GM19043 (cell line): ENCODE data around the gene ATPAF1.
"Not testable (repeated sequence)": the region's sequence is repeated elsewhere in the genome, so short reads cannot be mapped to it uniquely, and the experiment has no call there.

Experiments used
- ATAC-seq: cut with Tn5 transposase; IDR thresholded peaks from one replicate; pipeline ENCODE4 v1.9.1; 2021; ENCODE audit warnings: low read depth; ENCODE audit not compliant: unreplicated experiment

Gene ATPAF1

GRCh38 chr1:46651152-46651551 lies 17.0 kb downstream of the ATPAF1 start:
- ATAC-seq: not testable (repeated sequence)

DNA sequence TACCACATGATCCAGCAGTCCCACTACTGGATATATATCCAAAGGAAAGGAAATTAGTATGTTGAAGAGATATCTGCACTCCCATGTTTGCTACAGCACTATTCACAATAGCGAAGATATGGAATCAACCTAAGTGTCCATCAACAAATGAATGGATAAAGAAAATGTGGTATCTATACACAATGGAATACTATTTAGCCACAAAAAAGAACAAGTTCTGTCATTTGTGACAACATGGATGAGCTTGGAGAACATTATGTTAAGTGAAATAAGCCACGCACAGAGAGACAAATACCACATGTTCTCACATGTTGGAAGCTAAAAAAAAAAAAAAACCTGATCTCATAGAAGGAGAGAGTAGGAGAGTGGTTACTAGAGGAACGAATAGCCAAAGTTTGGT lies 17.7 kb downstream of the ATPAF1 start:
- ATAC-seq: no peak

GRCh38 chr1:46649764-46650163 lies 18.4 kb downstream of the ATPAF1 start:
- no peak for ATAC-seq

- no peak for ATAC-seq
These were observed 20.6 kb downstream of the ATPAF1 start for GRCh38 chr1:46647611-46648010.

GRCh38 chr1:46646844-46647243 lies 21.3 kb downstream of the ATPAF1 start:
- no peak for ATAC-seq

DNA sequence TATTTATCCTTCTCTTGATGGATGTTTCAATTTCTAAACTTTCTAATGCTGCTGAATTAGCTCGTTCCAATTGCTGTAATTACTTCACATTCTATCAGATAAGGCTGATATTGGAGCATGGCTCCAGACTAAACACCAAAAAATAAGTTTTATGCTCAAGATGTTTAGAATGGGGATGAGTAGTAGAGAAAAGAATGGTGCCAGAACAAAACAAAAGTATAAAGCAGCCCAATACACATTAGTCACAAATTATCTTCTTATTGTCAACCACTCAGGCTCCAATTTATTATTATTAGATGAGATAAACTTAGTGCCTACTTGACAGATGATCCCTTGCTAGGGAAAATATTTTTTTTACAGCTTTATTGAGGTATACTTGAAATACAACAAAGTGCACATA lies 21.8 kb downstream of the ATPAF1 start:
- no peak for ATAC-seq

DNA sequence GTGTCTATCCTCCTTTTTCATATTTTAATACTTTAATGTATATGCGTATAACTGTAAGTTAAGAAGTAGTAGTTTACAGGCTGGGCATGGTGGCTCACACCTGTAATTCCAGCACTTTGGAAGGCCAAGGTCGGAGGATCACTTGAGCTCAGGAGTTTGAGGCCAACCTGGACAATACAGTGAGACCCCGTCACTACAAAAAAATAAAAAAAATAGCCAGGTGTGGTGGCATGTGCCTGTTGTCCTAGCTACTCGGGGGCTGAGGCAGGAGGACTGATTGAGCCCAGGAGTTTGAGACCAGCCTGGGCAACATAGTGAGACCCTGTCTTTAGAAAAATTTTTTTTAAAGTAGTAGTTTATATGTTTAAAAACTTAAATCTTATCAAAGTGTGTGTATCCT lies 22.3 kb downstream of the ATPAF1 start:
- no peak for ATAC-seq

- no peak for ATAC-seq
These were observed 24.8 kb downstream of the ATPAF1 start for GRCh38 chr1:46643368-46643775.

DNA sequence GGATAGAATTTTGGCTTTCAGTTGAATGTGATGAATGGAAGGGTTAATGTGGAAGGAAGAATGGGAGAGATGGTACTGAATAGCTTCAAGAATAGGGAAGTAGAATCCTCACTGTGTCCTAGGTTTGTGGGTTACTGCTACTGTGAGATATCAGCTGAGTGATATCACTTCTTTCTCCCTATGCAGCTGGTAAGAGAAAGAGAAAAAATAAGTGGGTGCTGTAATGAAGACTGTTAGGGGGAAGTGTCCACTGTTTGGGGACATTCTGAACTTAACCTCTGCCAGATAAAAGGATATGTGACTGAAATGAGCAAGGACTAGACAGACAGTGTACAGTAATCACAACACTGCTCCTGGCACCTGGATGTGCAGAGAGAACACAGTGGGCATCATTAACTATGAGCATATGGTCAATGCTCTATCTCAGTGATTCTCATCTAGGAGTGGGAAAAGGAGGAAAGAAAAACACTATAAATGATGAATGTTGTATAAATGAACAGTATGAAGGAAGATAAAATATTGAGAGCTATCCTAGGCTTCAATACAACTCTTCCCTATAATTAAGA lies 26.0 kb downstream of the ATPAF1 start:
- ATAC-seq: no peak

GRCh38 chr1:46639547-46639946 lies 28.6 kb downstream of the ATPAF1 start:
- no peak for ATAC-seq

DNA sequence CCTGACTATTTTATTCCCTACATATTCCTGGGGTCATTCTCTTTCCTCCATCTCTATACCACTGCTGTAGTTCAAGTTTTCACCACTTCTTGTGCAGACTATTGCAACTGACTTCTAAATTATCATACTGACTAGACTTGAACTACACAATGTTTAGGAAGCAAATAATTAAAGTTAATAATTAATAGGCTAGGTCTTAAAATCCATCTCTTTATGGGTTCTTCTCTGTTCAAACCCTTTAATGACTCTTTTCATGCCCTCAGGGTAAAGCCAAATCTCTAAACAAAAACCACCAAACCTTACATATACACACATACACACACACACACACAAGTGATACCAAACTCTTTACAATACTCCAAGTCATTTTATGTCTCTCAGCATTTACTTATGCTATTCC lies 29.2 kb downstream of the ATPAF1 start:
- ATAC-seq: no peak

DNA sequence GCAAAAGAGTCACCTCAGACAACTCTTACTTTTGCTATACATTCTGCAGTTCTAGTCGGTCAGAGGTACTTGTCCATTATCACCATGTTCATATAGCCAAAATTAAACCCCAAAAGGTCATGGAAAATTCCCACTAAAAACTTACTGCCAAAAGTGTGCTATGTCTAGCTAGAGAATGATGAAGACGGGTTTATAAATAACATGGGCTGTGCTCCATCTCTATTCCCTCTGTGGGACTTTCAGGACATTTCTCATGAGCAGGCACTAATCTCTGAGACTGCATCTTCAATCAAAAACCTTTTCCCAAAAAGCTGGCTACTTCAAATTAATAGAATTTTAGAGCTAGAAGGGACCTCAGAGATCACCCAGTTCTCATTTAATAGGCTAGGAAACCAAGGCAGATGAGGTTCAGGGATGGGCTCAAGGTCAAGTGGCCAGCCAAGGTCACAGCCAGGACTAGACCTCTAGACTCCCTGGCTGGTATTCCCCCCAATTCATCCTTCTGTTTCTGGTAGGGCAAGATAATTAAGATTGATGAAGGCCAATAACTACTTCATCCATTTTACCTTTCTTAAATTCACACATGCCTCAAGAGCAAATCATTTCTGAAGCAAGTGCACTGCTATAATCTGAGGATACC lies 30.6 kb downstream of the ATPAF1 start:
- ATAC-seq: no peak

- ATAC-seq: no peak
These were observed 33.0 kb downstream of the ATPAF1 start for GRCh38 chr1:46635205-46635604.

GRCh38 chr1:46630719-46631118 lies 37.4 kb downstream of the ATPAF1 start:
- ATAC-seq: no peak

DNA sequence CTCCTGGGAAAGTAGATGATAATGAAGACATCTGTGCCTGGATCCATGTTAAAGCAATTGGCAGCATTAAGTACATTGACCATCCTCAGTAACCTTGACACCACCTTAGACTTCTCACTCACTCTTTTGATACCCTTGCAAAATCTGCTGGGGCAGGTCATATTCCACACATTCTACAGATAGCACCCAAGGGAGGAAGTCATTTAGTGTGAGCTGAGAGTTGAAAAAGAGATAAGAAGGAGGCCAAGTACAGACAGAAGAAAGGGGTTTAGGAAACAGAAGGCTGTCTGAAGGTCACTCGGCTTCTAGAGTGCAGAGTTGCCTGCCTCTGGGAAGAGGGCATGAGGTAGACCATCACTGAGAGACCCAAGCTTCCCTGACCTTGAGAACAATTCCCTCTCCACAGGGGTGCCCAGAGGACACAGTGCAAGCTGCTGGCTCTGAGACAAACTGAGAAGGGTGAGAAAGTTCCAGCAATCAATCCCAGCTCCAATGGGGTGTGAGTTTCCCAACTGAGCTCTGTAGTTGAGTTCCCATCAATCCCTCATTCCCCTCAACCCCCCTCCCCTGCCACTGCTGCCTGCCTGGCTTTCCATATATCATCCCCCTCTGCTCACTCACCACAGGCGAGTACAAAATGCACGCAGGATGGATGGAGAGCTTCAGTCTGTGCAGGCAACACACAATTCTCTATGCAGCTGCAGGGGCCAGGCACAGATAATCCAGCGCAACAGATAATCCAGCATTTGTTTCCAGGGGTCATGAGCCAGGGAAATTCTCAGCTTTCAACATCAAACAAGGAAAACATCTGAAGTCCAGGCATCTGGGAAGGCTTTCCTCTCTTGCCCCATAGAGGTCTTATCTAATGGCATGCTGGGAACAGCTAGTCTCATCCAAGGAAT lies 44.2 kb downstream of the ATPAF1 start:
- ATAC-seq: no peak

GRCh38 chr1:46622344-46622743 lies 45.8 kb downstream of the ATPAF1 start:
- ATAC-seq: no peak

- no peak for ATAC-seq
These were observed 46.2 kb downstream of the ATPAF1 start for GRCh38 chr1:46621930-46622329.

DNA sequence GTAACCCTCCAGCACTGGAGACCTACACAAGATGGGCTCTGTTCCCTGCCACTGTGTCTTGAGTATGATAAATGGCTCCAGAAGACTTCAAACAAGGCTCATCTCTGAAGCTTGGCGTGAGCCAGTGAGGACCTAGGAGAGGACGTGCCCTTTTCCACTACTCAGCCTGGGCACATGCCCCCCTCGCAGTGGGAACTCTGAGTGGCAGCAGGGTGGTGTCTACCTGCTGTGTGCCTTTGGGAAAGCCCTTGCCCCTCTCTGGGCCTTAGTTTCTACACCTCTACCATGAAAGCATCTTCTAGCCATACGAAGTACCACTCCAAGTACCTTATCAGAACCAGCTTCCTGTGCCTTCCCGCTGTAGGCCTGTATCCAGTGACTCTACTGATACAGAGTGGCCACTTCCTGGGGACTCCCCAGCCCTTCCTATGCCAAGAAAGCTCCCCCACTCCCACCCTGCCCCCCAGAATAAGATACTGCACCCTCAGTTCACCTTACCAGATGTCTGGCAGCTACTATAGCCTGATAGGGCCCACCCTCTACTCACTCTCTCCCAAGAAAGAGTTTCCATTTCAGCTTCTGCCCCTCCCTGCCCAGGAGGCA lies 48.4 kb downstream of the ATPAF1 start:
- ATAC-seq: no peak

- ATAC-seq: no peak
These were observed 49.3 kb downstream of the ATPAF1 start for GRCh38 chr1:46618754-46619415.

GRCh38 chr1:46617833-46618232 lies 50.3 kb downstream of the ATPAF1 start:
- no peak for ATAC-seq
